GM23338 (cell line): ENCODE results near the gene EDEM1.

Source experiments
- CREB1 ChIP-seq: fragments of 250-450 bp; sonication (Bioruptor Pico); IDR thresholded peaks from 2 replicates; pipeline ENCODE4 v1.5.0; 2020; ENCODE audit warnings: low read depth, mild to moderate bottlenecking, moderate library complexity
- CTCF ChIP-seq, 2 experiments: fragments of 200-600 bp in 1 of 2; sonication (generic) in 1 of 2; conservative IDR thresholded peaks; 2 replicates each; pipeline versions ENCODE4 v1.5.1 to v1.6.1; 2016 to 2017; ENCODE audit warnings: antibody characterized with exemption in 2 of 2, low read depth in 2 of 2, mild to moderate bottlenecking in 2 of 2, moderate library complexity in 1 of 2
- ETS1 ChIP-seq: IDR thresholded peaks from 2 replicates; pipeline ENCODE4 v1.6.1; 2016; ENCODE audit warnings: antibody characterized with exemption
- EZH2 ChIP-seq: fragments of 200-600 bp; sonication (generic); IDR thresholded peaks from one replicate; pipeline ENCODE4 v1.8.0; 2017; ENCODE audit warnings: antibody characterized with exemption, mild to moderate bottlenecking, low read depth; ENCODE audit not compliant: unreplicated experiment
- EZH2phosphoT487 ChIP-seq: fragments of 200-600 bp; sonication (generic); IDR thresholded peaks from one replicate; pipeline ENCODE4 v1.8.1; 2018; ENCODE audit warnings: antibody characterized with exemption; ENCODE audit not compliant: unreplicated experiment
- JUNB ChIP-seq: IDR thresholded peaks from one replicate; pipeline ENCODE4 v1.6.1; 2016; ENCODE audit warnings: antibody characterized with exemption; ENCODE audit not compliant: unreplicated experiment
- NANOG ChIP-seq: IDR thresholded peaks from 2 replicates; pipeline ENCODE4 v1.6.1; 2016; ENCODE audit warnings: antibody characterized with exemption, borderline replicate concordance
- POLR2AphosphoS5 ChIP-seq: IDR thresholded peaks from 2 replicates; pipeline ENCODE4 v1.6.1; 2016; ENCODE audit warnings: antibody characterized with exemption, low read depth
- STAT1 ChIP-seq: IDR thresholded peaks from one replicate; pipeline ENCODE4 v1.6.1; 2016; ENCODE audit warnings: antibody characterized with exemption; ENCODE audit not compliant: unreplicated experiment
- ZNF114 ChIP-seq: fragments of 250-450 bp; sonication (Bioruptor Pico); IDR thresholded peaks from 2 replicates; pipeline ENCODE4 v1.5.0; 2020; ENCODE audit warnings: mild to moderate bottlenecking, moderate library complexity
- TF ChIP-seq, protein P1 (sequence below): IDR thresholded peaks from one replicate; pipeline ENCODE4 v1.6.1; 2018; ENCODE audit warnings: antibody characterized with exemption; ENCODE audit not compliant: unreplicated experiment
- TF ChIP-seq, protein P2 (sequence below): fragments of 250-450 bp; sonication (Bioruptor Pico); IDR thresholded peaks from 2 replicates; pipeline ENCODE4 v1.5.0; 2020; ENCODE audit warnings: mild to moderate bottlenecking, moderate library complexity

DNA sequence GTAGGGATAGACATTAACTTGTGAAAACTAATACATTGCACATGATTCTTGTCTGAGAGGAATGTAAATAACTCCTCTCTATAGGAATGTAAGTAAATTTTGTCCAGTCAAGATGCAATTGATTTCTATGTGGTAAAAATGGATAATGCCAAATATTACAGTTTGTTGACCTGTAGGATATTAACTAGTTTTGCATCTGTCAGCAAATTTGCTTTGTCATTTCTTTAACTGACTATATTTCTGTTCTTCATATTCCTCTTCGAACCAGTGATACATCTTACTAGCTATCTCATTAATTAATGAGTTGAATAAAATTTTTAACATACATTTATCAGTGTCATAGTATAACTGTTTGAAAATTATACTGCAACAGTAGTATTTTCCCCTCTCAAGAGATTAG lies 80.4 kb downstream of the EDEM1 start:
- TF ChIP-seq CTCF (conservative IDR thresholded peaks at IDR 0.05; ENCODE audit: low read depth in 2 of 2) = no peak
- TF ChIP-seq, protein P1, sequence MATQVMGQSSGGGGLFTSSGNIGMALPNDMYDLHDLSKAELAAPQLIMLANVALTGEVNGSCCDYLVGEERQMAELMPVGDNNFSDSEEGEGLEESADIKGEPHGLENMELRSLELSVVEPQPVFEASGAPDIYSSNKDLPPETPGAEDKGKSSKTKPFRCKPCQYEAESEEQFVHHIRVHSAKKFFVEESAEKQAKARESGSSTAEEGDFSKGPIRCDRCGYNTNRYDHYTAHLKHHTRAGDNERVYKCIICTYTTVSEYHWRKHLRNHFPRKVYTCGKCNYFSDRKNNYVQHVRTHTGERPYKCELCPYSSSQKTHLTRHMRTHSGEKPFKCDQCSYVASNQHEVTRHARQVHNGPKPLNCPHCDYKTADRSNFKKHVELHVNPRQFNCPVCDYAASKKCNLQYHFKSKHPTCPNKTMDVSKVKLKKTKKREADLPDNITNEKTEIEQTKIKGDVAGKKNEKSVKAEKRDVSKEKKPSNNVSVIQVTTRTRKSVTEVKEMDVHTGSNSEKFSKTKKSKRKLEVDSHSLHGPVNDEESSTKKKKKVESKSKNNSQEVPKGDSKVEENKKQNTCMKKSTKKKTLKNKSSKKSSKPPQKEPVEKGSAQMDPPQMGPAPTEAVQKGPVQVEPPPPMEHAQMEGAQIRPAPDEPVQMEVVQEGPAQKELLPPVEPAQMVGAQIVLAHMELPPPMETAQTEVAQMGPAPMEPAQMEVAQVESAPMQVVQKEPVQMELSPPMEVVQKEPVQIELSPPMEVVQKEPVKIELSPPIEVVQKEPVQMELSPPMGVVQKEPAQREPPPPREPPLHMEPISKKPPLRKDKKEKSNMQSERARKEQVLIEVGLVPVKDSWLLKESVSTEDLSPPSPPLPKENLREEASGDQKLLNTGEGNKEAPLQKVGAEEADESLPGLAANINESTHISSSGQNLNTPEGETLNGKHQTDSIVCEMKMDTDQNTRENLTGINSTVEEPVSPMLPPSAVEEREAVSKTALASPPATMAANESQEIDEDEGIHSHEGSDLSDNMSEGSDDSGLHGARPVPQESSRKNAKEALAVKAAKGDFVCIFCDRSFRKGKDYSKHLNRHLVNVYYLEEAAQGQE = no peak
- no peak for TF ChIP-seq EZH2phosphoT487
- TF ChIP-seq POLR2AphosphoS5 = no peak
- TF ChIP-seq CREB1 = no peak
- TF ChIP-seq ETS1 = no peak
- TF ChIP-seq EZH2 = no peak
- TF ChIP-seq ZNF114 (CRISPR knock-in tag) = no peak
- no peak for TF ChIP-seq JUNB
- TF ChIP-seq, protein P2, sequence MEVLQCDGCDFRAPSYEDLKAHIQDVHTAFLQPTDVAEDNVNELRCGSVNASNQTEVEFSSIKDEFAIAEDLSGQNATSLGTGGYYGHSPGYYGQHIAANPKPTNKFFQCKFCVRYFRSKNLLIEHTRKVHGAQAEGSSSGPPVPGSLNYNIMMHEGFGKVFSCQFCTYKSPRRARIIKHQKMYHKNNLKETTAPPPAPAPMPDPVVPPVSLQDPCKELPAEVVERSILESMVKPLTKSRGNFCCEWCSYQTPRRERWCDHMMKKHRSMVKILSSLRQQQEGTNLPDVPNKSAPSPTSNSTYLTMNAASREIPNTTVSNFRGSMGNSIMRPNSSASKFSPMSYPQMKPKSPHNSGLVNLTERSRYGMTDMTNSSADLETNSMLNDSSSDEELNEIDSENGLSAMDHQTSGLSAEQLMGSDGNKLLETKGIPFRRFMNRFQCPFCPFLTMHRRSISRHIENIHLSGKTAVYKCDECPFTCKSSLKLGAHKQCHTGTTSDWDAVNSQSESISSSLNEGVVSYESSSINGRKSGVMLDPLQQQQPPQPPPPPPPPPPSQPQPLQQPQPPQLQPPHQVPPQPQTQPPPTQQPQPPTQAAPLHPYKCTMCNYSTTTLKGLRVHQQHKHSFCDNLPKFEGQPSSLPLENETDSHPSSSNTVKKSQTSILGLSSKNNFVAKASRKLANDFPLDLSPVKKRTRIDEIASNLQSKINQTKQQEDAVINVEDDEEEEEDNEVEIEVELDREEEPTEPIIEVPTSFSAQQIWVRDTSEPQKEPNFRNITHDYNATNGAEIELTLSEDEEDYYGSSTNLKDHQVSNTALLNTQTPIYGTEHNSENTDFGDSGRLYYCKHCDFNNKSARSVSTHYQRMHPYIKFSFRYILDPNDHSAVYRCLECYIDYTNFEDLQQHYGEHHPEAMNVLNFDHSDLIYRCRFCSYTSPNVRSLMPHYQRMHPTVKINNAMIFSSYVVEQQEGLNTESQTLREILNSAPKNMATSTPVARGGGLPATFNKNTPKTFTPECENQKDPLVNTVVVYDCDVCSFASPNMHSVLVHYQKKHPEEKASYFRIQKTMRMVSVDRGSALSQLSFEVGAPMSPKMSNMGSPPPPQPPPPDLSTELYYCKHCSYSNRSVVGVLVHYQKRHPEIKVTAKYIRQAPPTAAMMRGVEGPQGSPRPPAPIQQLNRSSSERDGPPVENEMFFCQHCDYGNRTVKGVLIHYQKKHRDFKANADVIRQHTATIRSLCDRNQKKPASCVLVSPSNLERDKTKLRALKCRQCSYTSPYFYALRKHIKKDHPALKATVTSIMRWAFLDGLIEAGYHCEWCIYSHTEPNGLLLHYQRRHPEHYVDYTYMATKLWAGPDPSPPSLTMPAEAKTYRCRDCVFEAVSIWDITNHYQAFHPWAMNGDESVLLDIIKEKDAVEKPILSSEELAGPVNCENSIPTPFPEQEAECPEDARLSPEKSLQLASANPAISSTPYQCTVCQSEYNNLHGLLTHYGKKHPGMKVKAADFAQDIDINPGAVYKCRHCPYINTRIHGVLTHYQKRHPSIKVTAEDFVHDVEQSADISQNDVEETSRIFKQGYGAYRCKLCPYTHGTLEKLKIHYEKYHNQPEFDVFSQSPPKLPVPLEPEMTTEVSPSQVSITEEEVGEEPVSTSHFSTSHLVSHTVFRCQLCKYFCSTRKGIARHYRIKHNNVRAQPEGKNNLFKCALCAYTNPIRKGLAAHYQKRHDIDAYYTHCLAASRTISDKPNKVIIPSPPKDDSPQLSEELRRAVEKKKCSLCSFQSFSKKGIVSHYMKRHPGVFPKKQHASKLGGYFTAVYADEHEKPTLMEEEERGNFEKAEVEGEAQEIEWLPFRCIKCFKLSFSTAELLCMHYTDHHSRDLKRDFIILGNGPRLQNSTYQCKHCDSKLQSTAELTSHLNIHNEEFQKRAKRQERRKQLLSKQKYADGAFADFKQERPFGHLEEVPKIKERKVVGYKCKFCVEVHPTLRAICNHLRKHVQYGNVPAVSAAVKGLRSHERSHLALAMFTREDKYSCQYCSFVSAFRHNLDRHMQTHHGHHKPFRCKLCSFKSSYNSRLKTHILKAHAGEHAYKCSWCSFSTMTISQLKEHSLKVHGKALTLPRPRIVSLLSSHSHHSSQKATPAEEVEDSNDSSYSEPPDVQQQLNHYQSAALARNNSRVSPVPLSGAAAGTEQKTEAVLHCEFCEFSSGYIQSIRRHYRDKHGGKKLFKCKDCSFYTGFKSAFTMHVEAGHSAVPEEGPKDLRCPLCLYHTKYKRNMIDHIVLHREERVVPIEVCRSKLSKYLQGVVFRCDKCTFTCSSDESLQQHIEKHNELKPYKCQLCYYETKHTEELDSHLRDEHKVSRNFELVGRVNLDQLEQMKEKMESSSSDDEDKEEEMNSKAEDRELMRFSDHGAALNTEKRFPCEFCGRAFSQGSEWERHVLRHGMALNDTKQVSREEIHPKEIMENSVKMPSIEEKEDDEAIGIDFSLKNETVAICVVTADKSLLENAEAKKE = no peak
- no peak for TF ChIP-seq NANOG
- TF ChIP-seq STAT1 = no peak
